Heart left ventricle (tissue), 13 donors: Measurements from ENCODE around the gene LAMA4.

Source experiments
- POLR2A ChIP-seq, 2 donors: fragments of 450-650 bp; IDR thresholded peaks; one replicate each; pipeline ENCODE4 v1.6.1; 2017; ENCODE audit warnings: antibody characterized with exemption in 2 of 2, mild to moderate bottlenecking in 2 of 2, moderate library complexity in 2 of 2
- TF ChIP-seq, protein P1 (sequence below), 12 donors: fragments of 200-600 bp; sonication (generic) in 4 of 12; IDR thresholded peaks; one replicate each; pipeline versions ENCODE4 v1.5.0 to v1.8.0; 2018 to 2022; ENCODE audit warnings: antibody characterized with exemption in 12 of 12, mild to moderate bottlenecking in 5 of 12
- donor health status: ischemic (EF 13 %, LVEDD 7.1; RV severe dilation, severe dysfunction).
- donor health status: DM: no; HTN: yes; CAD: no.
- donor health status: DM: no; HTN: no; CAD: no.
- donor health status: ischemic (EF 25% LVEDD 6.9; RV normal size, moderate dysfunction).
- donor health status: ischemic (EF 25% LVEDD 5.7; RV mildly dilated, moderate dysfunction).
- donor health status: ischemic (EF 35%, LVEDD 5.7; RV mildly dilated, moderate dysfunction).
- donor health status: nonischemic (EF 11% LVEDD 7.7; RV severe dilation, severe dysfunction).
- donor health status: DM: yes; HTN: yes; CAD: no.
- donor health status: PGD.
- donor health status: ischemic (EF 29% LVEDD 5.4; RV normal size, mild dysfunction).
- donor health status: nonischemic (EF 23%, LVEDD 6.1; RV moderate dilation, normal function).

DNA sequence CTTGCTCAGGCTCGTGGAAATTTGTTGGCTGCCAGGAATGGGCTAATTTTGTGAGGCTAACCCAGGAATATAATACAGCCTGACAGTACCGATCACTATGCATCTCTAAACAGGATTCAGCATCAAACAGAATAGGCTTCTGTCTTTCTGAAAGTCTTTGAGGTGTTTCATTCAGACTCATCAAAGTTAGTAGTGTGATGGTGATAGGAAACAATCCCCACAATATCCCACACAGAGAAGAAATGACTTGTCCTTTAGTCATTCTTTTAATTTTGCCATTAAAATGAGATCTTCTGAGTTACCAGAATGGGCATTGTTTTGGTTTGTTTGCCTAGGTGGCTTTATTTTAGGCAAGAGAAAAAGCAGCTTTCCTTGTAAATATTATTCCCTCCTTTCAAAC lies 112.7 kb downstream of the LAMA4 start:
- TF ChIP-seq, protein P1, sequence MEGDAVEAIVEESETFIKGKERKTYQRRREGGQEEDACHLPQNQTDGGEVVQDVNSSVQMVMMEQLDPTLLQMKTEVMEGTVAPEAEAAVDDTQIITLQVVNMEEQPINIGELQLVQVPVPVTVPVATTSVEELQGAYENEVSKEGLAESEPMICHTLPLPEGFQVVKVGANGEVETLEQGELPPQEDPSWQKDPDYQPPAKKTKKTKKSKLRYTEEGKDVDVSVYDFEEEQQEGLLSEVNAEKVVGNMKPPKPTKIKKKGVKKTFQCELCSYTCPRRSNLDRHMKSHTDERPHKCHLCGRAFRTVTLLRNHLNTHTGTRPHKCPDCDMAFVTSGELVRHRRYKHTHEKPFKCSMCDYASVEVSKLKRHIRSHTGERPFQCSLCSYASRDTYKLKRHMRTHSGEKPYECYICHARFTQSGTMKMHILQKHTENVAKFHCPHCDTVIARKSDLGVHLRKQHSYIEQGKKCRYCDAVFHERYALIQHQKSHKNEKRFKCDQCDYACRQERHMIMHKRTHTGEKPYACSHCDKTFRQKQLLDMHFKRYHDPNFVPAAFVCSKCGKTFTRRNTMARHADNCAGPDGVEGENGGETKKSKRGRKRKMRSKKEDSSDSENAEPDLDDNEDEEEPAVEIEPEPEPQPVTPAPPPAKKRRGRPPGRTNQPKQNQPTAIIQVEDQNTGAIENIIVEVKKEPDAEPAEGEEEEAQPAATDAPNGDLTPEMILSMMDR (IDR thresholded peaks at IDR 0.05) = no peak
- TF ChIP-seq POLR2A (IDR thresholded peaks at IDR 0.05) = no peak
